Suppressor macrophage treated with lipopolysaccharide for 4 hours (primary cell): ENCODE measurements around the gene RHBDL3.
A peak's percentile ranks its signal among the peaks of the same experiment; 100 is the strongest.
"Not testable (repeated sequence)": the region's sequence is repeated elsewhere in the genome, so short reads cannot be mapped to it uniquely, and the experiment has no call there.

Experiments used
- DNase-seq: peaks from one replicate; pipeline ENCODE4 v3.0.0-alpha.2; 2020

RHBDL3 gene

GRCh38 chr17:32265192-32265923 is at the start of gene RHBDL3:
Gene RHBDL3, plus strand, starts transcription at chr17:32265832. Its CDS starts 358 bp downstream, at chr17:32266190.
- DNase-seq = peak; percentile 19

- DNase-seq = no peak
Observed at GRCh38 chr17:32222621-32223020, 43.0 kb upstream of the RHBDL3 start.

- no peak for DNase-seq
Observed at GRCh38 chr17:32223703-32224102, 41.9 kb upstream of the RHBDL3 start.

- DNase-seq = no peak
Observed at GRCh38 chr17:32226886-32227285, 38.7 kb upstream of the RHBDL3 start.

- DNase-seq = no peak
Observed at GRCh38 chr17:32227910-32228309, 37.7 kb upstream of the RHBDL3 start.

- no peak for DNase-seq
Observed at GRCh38 chr17:32235588-32235987, 30.0 kb upstream of the RHBDL3 start.

- no peak for DNase-seq
Observed at GRCh38 chr17:32239456-32239855, 26.2 kb upstream of the RHBDL3 start.

GRCh38 chr17:32240750-32241149 is 24.9 kb upstream of the RHBDL3 start:
- DNase-seq = no peak

GRCh38 chr17:32241640-32242039 is 24.0 kb upstream of the RHBDL3 start:
- no peak for DNase-seq

- DNase-seq = no peak
Observed at GRCh38 chr17:32249475-32249874, 16.2 kb upstream of the RHBDL3 start.

- peak; percentile 84 for DNase-seq
Observed at GRCh38 chr17:32253117-32253611, 12.5 kb upstream of the RHBDL3 start.

- DNase-seq = no peak
Observed at GRCh38 chr17:32256012-32256700, 9.5 kb upstream of the RHBDL3 start.

GRCh38 chr17:32256701-32257019 is 9.0 kb upstream of the RHBDL3 start:
- DNase-seq = no peak

GRCh38 chr17:32258383-32259140 is 7.1 kb upstream of the RHBDL3 start:
- no peak for DNase-seq

GRCh38 chr17:32259586-32259985 is 6.0 kb upstream of the RHBDL3 start:
- DNase-seq = no peak

GRCh38 chr17:32261417-32261736 is 4.3 kb upstream of the RHBDL3 start:
- no peak for DNase-seq

GRCh38 chr17:32261936-32262510 is 3.6 kb upstream of the RHBDL3 start:
- DNase-seq = no peak

- not testable (repeated sequence) for DNase-seq
Observed at GRCh38 chr17:32263515-32263914, 2.1 kb upstream of the RHBDL3 start.

- no peak for DNase-seq
Observed at GRCh38 chr17:32264140-32264799, 1.4 kb upstream of the RHBDL3 start.

- no peak for DNase-seq
Observed at GRCh38 chr17:32264823-32265191, 825 bp upstream of the RHBDL3 start.

GRCh38 chr17:32266051-32266388 is 388 bp downstream of the RHBDL3 start:
- no peak for DNase-seq

GRCh38 chr17:32266389-32267301 is 1.0 kb downstream of the RHBDL3 start:
- peak; percentile 23 for DNase-seq
